ENCODE measurements around the gene ITGB6. TPM values are rescaled to one million over a fixed set of nuclear protein-coding genes. Genes with fewer than 3 reads are reported as not detected.

Gene ITGB6
- polyA plus RNA-seq, 2 of the 4 experiments (the other 2 are of a cell fraction), result 4.2 to 5.0 TPM

DNA sequence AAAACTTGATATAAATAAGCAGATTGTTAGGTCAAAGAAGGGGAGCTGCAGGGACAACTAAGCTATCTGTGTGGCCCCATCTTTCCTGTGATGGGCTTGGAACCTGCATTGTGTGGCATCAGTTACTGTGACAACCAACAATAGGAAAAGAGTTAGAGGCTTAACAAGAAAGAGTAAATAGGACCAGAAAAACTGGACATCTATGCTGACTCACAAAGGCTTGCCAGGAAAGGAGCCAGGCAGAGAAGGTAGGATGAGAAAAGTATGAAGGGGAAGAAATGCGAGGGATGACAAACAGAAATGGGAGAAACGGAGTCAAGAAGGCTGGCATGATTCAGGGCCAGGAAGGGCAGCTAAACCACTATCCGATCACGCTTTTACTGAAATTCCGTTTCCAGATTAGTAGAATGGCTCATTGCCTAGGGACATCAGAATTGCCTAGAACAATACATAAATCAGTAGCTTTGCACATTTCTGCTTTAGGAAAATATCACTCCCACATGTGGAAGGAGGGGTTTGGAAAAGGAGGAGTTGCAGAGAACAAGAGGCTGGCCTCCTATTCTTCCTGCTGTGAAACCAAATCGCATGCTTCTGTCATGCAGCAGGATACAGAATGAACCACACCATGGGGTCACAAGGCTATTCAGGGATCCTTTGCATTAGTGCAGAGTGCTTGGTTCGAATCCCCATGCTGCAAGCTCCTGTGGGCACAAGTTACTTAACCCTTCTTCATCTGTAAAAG, 144.9 kb downstream of the ITGB6 start:
- DNase-seq (ENCODE audit: low read depth in 1 of 2, low spot score in 1 of 2) (no peak), FAIRE-seq (no peak), ATAC-seq (no peak)
- ChIA-PET CTCF (interaction anchor here (1.0 to 2.0 kb wide), 5 partner anchors 8 to 21 kb away, joined by 3 to 4 read pairs (median 3); no protein-coding TSS in a partner anchor), POLR2A (no interaction called here)
- 79% methylated on average over 7 of the region's 7 CpGs for WGBS (ENCODE audit: missing lambda C conversion rate)
- no peaks in the 10 kb centered on the region for H3K4me1 ChIP-seq
- no peak overlapping the region for H3K27ac ChIP-seq
- TF ChIP-seq HOXA7 (CRISPR knock-in tag; IDR thresholded peaks at IDR 0.05) (no peak), BCL3 (IDR thresholded peaks at IDR 0.05) (no peak), PBX3 (IDR thresholded peaks at IDR 0.05) (no peak), CBX8 (IDR thresholded peaks at IDR 0.05) (no peak), SMC3 (IDR thresholded peaks at IDR 0.05) (no peak), JUN (IDR thresholded peaks at IDR 0.05) (no peak), FOSB (CRISPR knock-in tag; IDR thresholded peaks at IDR 0.05) (no peak), RAD21 (conservative IDR thresholded peaks at IDR 0.05 in 1 of 2, IDR thresholded peaks at IDR 0.05 in 1 of 2) (no peak), RNF2 (IDR thresholded peaks at IDR 0.05; ENCODE audit: borderline replicate concordance, low read depth) (no peak), HMGXB4 (CRISPR knock-in tag; IDR thresholded peaks at IDR 0.05; ENCODE audit: borderline replicate concordance) (no peak)
- no peaks in the 10 kb centered on the region for H3K9me3 ChIP-seq
- H3K4me3 ChIP-seq, result no peak overlapping the region
- H3K4me2 ChIP-seq, result no peak overlapping the region

DNA sequence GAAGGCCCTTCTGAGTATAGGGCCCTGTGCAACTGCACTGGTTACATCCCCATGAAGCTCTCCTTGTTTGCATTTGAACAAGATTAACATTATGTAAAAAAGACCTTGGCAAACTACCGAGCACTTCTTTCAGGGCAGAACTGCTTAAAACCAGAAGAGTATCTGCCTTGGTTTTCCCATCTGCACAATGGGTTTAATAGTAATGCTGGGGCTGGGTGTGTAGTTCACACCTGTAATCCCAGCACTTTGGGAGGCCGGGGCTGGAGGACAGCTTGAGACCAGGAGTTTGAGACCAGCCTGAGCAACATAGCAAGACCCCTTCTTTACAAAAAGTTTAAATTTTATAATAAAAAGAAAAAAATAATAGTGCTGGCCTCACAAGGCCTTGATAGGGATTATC, 146.1 kb downstream of the ITGB6 start:
- DNase-seq (ENCODE audit: low read depth in 1 of 2, low spot score in 1 of 2) (no peak), ATAC-seq (no peak), FAIRE-seq (no peak)
- Histone ChIP-seq H3K27ac (no peak overlapping the region), H3K4me3 (no peak overlapping the region), H3K9me3 (no peaks in the 10 kb centered on the region), H3K4me1 (no peaks in the 10 kb centered on the region), H3K4me2 (no peak overlapping the region)
- WGBS (ENCODE audit: missing lambda C conversion rate), result 81% methylated on average over 2 of the region's 2 CpGs
- TF ChIP-seq SMC3 (IDR thresholded peaks at IDR 0.05) (no peak), MAX (IDR thresholded peaks at IDR 0.05) (no peak), NFE2L2 (conservative IDR thresholded peaks at IDR 0.05; ENCODE audit: low read length) (no peak), NR3C1 (IDR thresholded peaks at IDR 0.05) (no peak), RARB (CRISPR knock-in tag; IDR thresholded peaks at IDR 0.05) (no peak), PBX3 (IDR thresholded peaks at IDR 0.05) (no peak), CHD2 (IDR thresholded peaks at IDR 0.05; ENCODE audit: low read length, partially characterized antibody) (no peak), ZC3H11A (IDR thresholded peaks at IDR 0.05) (no peak), POLR2A (IDR thresholded peaks at IDR 0.05; ENCODE audit: low read length) (no peak), RNF2 (IDR thresholded peaks at IDR 0.05; ENCODE audit: borderline replicate concordance, low read depth) (no peak), FOXS1 (CRISPR knock-in tag; IDR thresholded peaks at IDR 0.05) (no peak), CHD4 (IDR thresholded peaks at IDR 0.05; ENCODE audit: borderline replicate concordance) (no peak), TFCP2L1 (CRISPR knock-in tag; IDR thresholded peaks at IDR 0.05) (no peak), MAZ (IDR thresholded peaks at IDR 0.05; ENCODE audit: borderline replicate concordance, low read depth, low read length) (no peak), E2F6 (IDR thresholded peaks at IDR 0.05; ENCODE audit: borderline replicate concordance, low read depth) (no peak), HOXB5 (CRISPR knock-in tag; IDR thresholded peaks at IDR 0.05) (no peak)
- TF ChIP-seq, protein P1, sequence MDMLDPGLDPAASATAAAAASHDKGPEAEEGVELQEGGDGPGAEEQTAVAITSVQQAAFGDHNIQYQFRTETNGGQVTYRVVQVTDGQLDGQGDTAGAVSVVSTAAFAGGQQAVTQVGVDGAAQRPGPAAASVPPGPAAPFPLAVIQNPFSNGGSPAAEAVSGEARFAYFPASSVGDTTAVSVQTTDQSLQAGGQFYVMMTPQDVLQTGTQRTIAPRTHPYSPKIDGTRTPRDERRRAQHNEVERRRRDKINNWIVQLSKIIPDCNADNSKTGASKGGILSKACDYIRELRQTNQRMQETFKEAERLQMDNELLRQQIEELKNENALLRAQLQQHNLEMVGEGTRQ (IDR thresholded peaks at IDR 0.05), result no peak
- CTCF ChIA-PET, result interaction anchor here (0.6 kb wide), 1 partner anchor 13 kb away, joined by 3 read pairs; no protein-coding TSS in a partner anchor
- POLR2A ChIA-PET, result no interaction called here

Measured in A549 (cell line).